Superior temporal gyrus (tissue), 1 donor: ENCODE data around the gene CAMP.
"Not testable (repeated sequence)": the region's sequence is repeated elsewhere in the genome, so short reads cannot be mapped to it uniquely, and the experiment has no call there.

Experiments
- DNase-seq: peaks from one replicate; pipeline ENCODE4 v3.0.0-alpha.2; 2016; ENCODE audit errors: extremely low spot score

The CAMP gene, protein sequence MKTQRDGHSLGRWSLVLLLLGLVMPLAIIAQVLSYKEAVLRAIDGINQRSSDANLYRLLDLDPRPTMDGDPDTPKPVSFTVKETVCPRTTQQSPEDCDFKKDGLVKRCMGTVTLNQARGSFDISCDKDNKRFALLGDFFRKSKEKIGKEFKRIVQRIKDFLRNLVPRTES

DNA sequence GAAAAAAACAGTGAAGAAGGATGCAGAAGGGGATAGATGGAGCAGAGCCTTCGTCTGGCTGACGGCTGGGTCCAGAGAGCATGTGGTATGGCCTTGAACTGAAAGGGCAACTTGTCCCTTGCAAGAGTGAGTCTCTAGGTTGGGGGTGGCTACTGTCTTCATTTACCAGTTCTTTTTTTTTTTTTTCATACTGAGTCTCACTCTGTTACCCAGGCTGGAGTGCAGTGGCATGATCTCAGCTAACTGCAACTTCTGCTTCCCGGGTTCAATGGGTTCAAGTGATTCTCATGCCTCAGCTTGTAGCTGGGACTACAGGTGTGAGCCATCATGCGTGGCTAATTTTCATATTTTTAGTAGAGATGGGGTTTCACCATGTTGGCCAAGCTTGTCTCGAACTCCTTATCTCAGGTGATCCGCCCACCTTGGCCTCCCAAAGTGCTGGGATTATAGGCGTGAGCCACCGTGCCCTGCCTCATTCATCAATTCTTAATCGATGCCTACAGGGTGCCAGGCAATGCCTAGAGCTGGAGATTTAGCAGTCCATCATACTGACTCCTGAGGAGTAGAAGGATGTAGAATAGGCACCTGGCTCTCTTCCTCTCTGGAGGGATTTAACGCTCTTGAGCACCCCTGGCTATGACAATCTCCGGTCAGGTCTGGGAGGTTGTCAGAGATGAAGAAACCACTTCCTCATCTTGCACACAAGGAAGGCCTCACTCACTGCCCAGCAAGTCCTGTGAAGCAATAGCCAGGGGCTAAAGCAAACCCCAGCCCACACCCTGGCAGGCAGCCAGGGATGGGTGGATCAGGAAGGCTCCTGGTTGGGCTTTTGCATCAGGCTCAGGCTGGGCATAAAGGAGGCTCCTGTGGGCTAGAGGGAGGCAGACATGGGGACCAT is at the start of gene CAMP:
CAMP (plus strand) TSS at position 880 of the 898 bp plus-strand sequence; CDS start at position 897, 17 bp downstream.
- peak; percentile 13 for DNase-seq

DNA sequence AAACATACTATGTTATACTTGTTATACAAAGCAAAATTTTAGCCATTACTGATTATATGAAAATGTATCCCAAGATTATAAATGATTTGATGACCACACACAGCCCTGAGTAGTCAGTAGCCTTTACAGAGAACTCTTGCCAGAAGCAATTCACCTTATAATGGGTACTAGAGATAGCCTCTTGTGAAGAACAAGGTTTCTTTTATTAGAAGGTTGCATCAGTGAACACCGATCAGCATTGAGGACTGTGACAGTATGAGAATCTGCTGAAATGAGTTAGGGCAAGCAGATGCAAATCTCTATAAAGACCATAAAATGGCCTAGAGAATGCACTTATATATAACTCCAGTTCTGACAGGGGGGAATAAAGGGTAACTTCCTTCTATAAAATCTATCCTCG is 45.2 kb upstream of the CAMP start:
- no peak for DNase-seq

DNA sequence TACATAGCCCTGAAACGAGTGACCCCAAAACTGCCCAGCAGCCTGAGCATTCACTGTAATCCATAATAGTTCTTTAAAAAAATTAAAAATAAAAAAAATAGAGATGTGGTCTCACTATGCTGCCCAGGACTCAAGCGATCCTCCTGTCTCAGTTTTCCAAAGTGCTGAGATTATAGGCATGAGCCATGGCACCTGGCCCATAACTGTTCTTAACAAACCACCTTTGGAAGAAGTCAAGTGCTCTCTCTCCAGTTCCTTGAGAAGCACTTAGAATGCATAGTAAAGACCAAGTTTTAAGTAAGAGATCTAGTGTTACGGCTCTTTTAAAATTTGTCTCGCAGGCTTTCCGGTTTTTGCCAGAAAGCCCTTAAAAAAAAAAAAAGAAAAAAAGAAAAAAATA is 43.3 kb upstream of the CAMP start:
- DNase-seq, result no peak

DNA sequence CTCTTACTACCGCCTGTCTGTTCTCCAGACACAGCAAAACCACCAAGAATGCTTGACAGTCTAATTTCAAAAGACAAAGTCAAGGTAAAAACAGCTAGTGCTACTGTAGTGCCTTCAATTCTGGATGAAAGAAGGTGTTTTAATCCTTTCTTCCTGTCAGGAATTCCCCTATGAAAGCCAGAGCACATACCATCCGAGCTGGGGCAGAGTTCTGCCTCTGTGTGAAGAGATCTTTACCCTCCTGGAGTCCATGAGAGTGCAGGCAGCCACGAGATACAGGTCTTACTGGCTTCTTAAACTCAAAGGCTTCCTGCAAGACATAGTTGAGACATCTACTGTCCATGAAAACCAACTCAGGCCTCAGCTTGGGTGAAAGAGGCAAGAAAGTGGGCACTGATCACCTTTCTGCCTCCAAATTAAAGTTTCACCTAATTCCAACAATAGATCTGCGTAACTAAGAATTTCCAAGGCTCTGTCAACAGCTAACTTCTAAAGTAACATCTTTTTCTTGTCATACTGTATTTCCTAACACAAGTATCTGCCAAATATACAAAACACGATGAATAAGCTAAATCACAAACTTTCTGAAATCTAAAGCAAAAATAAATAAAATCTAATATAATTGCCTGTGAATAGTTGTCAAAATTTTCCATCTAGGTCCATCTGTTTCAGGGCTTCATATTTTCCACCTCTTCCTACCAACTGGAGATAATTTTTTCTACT is 42.6 kb upstream of the CAMP start:
- no peak for DNase-seq

DNA sequence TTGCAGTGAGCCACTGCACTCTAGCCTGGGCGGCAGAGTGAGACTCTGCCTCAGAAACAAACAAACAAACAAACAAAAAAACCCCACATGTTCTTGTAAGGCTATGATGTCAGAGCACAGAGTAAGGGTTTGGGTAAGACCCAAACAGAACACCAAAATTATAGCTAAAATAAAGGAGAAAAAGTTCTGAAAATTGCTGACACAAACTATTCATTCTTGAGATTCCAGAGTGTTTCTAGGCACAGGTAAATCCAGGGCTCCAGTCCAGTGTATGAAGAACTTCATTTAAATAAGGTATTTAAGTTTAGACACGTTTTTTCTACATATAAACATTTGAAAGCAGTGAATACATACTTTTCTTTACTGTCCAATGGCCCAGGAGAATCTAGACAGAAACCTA is 39.0 kb upstream of the CAMP start:
- DNase-seq, result no peak

DNA sequence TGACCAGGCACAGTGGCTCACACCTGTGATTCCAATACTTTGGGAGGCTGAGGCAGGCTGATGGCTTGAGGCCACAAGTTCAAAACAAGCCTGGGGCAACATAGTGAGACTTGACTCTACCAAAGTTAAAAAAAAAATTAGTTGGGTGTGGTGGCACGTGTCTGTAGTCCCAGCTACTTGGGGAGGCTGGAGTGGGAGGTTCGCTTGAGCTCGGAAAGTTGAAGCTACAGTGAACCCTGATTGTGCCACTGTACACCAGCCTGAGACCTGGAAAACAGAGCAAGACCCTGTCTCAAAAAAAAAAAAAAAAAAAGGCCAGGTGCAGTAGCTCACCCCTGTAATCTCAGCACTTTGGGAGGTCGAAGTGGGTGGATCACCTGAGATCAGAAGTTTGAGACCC is 38.2 kb upstream of the CAMP start:
- DNase-seq, result no peak

DNA sequence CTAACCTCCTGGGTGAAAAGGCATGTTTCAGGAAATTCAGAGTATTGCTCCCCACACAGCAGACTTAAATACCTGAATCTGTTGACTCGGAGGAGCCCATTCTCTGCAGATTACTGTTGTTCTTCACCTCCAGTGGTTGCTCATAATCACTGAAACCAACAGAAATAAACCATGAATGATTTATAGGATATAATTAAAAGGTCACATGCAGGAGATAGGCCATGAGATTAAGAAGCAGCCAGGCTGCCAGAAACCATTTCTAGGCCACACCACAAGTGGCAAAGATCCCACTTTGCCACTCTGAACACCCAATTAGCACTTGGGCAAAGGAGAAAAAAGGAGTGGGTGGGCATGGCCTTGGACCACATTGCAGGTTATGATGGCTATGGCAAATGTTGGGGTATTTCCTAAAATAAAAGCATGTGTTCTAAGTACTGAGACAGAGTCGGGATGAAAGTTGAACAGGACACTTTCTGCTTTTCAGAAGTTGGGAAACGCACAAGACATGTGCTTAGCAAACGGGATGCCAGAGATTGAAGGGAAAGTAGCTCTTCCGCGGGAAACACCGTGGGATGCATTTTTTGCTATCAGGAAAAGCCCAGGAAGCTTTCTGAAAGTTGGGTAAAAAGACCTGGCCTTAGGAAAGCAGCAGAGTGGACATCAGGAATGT is 36.5 kb upstream of the CAMP start:
- no peak for DNase-seq

DNA sequence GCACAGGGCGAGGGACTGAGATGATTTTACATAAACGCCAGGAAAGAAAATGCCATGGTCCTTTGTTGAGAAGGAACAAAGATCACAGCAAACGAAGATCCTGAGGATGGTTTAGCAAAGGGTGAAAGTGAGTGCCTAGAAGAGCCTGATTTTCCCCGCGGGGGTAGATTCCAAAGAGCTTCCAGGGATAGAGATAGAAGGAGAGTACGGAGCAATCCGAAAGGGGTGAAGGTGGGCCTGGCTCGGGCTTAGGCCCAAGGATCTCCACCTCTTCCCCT is 36.1 kb upstream of the CAMP start:
- DNase-seq, result no peak

DNA sequence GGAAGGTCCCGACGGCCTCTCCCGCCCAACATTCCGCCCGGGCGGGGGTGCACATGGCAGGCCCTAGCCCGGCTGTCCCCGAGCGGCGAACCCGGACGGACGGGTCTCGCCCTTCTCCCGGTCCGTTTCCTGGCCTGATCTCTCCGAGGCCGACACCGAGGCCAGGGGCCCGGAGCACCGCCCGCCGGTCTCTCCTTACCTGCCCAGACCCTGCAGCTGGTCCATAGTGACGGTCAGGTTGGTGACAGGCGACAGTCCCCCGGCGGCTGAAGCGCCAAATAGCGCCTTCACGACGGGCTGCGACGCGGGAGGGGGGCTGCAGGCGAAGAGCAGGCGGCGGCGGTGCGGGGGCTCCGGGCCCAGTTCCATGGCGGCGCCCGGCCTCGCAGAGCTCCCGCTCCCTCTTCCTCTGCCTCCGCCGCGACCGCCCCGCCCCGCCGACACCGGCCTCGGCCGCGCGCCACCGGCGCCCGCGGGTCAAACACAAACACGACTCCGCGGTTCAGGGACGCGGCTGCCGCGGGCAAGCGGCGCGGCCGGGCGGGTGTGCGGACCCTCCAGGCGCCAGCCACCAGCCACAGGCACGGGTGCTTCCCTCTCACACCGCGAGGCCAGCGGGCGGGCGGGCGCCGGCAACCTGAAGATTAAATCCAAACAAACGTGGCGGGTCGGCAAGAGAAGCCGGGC is 35.6 kb upstream of the CAMP start:
- no peak for DNase-seq

DNA sequence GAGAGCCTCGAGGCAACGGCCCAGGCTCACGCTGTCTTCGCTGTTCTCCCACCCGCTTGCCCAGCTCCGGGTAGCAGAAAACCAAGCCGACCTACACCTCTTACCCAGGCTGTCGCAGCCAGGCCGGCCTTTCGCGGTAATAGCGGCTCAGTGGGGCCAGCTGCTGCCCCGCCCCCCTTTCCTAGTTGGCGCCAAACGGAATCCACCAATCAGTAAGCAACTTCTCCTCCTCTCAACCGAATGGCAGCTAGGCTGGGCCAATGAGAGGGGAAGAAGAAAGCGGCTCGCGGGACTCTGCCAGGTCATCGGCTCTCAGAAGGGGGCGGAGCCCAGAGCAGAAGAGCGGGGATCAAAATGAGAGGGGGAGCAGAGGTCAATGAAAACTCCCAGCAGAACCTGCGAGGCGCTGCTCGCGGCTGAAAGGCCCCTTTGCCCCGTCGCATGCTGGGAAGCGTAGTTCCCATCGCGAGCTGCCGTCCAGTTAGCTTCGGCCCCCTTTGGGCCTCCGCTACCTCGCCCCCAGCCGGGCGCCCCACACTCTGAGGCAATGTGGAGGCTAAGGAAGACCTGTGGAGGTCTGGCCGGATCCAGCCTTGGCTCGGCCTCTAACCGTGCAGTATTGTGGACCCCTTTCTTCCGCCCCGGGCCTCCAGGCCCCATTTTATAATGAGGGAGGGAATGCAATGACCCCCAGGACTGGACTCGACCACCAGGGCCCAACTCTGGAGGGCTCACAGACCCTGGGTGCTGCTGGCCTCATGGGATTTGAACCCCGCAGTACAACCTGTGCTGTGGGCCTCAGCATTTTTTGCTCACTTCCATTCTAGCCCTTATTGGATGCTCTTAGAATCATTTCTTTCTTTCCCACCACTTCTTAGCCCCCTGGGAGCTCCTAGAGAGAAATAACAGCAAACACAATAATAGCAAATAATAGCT is 34.8 kb upstream of the CAMP start, which contains the start of gene CDC25A:
CDC25A (minus strand) TSS at position 152 of the 936 bp plus-strand sequence. CDS start 470 bp downstream, outside the sequence.
- peak; percentile 98 for DNase-seq

DNA sequence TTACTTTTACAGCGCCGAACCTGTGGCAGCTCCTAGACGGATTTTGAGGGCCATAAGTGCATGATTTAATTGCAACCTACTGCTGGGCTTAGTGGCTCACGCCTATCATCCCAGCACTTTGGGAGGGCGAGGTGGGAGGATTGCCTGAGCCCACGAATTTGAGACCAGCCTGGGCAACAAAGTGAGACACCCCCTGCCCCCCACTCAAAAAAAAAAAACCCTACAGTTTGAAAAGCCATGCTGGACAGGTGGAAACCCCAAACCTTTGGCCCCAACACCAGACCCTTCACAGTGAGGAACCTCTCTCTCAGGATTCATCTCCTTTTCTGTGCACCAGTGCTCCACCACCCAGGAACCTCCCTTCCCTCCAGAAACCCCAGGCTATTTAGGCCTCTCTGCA is 34.0 kb upstream of the CAMP start:
- no peak for DNase-seq

DNA sequence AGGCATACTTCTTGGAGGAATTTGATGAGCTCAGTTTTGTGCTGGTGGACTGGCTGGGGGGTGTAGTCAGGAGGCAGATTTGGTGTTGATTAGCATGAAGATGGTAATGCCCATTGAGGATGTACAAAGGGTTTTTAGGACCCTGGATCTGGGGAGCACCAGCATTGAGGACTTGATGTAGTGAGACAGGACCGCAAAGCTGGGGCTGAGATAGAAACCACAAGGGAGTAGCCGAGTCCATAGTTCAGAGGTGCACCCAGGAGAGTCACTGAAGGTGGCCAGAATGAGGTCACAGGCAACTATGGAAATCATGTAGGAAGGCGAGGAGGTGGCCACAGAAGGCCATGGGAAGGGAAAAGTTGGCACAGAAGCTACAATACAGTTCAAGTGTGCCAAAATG is 32.4 kb upstream of the CAMP start:
- DNase-seq, result no peak

DNA sequence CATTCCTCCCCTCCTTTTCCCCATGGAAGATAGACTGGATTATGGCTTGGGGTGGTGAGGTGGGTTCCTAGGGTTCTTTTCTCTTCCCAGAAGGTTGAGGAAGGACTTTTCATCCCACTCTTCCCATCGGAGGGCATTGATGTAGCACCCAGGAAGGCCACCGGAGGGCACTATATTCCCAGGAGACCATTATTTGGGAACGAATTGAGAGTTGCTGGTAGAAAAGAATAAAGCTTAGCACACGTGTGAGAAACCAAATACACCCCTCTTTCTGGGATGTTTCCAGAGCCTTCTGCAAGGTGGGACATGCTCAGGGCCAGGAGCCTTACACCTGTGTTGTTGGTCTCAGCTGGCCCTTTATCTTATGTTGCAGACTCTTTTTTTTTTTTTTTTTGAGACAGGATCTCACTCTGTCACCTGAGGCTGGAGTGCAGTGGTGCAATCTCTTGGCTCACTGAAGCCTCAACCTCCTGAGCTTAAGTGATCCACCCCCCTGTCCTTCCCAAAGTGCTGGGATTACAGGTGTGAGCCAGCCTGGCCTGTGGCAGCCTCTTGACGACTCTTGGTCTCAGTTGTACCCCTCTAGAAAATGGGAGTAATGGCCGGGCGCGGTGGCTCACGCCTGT is 28.7 kb upstream of the CAMP start:
- peak; percentile 80 for DNase-seq

DNA sequence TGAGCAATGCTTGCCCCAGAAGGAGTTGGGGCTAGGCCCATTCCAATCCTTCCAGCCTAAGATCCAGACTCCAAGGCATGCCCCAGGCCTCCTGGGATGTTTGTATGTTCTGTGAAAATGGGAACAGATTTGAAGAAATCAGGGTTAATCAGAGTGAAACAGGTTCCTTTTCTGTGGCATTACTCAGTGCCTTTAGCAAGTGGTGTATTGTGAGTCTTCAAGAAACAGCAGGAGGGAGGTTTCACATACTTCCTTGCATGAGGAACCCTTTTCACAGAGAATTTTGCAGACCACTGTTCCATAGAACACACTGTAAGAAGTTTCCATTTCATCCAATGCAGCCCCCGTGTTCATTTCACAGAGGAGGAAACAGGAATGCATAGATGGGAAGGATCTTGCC is 26.7 kb upstream of the CAMP start:
- no peak for DNase-seq

DNA sequence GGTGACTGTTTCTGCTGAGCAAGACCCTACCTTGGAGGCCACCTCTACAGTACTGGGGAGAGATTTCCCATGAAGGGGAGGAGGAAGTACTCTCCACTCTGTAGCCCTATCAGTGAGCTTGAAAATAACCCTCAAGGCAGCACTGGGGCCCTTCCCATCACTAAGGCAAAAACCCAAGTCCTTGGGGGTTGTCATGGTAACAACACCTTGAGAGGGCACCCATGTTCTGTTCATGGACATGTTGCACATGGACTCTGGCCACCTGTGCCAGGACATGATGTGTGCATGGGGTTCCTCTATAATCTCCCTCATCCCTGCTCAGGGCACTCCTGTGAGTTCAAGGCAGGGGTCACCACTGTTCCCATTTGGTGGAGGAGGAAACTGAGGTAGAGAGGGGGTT is 24.2 kb upstream of the CAMP start:
- no peak for DNase-seq

DNA sequence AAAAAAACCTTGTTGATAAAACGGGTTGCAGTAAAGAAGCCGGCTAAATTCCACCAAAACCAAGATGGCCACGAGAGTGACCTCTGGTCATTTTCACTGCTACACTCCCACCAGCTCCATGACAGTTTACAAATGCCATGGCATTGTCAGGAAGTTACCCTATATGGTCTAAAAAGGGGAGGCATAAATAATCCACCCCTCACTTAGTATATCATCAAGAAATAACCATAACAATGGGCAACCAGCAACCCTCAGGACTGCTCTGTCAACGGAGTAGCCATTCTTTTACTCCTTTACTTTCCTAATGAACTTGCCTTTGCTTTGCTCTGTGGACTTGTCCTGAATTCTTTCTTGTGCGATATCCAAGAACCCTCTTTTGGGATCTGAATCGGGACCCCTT is 20.7 kb upstream of the CAMP start:
- DNase-seq, result no peak

DNA sequence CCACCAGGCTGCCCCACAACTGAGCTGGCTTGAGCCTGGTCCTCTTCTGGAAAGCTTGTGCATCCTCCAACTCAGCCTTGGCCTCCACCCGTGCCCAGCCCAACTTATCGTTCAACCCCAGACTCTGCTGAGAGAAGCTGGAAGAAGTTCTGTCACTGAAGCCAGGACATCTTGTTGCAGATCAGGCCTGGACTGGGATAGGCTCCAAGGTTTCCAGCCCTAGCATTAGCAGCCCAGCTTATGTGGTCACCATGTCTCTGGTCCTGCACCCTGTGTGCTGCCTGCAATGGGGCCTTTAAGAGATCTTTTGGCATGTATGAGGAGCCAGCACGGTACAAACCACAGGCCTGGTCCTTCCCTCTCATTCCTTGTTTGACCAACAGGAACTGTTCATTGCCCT is 15.2 kb upstream of the CAMP start:
- no peak for DNase-seq

DNA sequence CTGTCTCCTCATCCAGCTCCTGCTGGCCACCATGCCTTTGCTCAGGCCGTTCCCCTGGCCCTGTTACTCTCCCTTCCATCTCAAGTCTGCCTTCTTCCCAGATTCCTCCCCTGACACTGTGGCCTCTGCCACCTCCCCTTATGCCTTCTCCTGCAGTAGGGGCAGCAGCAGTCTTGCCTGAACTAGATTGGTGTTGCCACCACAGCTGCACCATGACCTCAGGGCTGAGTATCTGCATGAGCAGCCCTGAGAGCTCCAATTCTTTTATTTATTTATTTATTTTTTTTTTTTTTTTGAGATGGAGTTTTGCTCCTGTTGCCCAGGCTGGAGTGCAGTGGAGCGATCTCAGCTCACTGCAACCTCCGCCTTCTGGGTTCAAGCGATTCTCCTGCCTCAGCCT is 13.8 kb upstream of the CAMP start:
- DNase-seq, result no peak

DNA sequence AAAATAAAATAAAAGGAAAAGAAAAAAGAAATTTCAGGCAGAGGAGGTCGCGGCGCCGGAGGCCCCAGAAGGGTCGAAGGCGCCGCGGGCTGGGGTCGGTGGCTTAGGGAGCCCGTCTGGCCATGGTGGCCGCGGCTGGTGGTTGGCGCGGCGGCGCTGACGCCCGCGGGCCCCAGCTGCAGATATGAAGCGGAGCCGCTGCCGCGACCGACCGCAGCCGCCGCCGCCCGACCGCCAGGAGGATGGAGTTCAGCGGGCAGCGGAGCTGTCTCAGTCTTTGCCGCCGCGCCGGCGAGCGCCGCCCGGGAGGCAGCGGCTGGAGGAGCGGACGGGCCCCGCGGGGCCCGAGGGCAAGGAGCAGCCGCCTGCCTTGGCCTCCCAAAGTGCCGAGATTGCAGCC is 12.8 kb upstream of the CAMP start:
- DNase-seq, result not testable (repeated sequence)

DNA sequence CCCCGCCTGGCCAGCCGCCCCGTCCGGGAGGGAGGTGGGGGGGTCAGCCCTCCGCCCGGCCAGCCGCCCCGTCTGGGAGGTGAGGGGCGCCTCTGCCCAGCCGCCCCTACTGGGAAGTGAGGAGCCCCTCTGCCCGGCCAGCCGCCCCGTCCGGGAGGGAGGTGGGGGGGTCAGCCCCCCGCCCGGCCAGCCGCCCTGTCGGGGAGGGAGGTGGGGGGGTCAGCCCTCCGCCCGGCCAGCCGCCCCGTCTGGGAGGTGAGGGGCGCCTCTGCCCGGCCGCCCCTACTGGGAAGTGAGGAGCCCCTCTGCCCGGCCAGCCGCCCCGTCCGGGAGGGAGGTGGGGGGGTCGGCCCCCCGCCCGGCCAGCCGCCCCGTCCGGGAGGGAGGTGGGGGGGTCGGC is 11.5 kb upstream of the CAMP start:
- DNase-seq, result not testable (repeated sequence)
